ENCODE measurements around the gene ZCCHC2. TPM values are rescaled to one million over a fixed set of nuclear protein-coding genes. Genes with fewer than 3 reads are reported as not detected.

Gene ZCCHC2
- total RNA-seq, 1 experiment from 2014 or later, result 7.8 TPM

DNA sequence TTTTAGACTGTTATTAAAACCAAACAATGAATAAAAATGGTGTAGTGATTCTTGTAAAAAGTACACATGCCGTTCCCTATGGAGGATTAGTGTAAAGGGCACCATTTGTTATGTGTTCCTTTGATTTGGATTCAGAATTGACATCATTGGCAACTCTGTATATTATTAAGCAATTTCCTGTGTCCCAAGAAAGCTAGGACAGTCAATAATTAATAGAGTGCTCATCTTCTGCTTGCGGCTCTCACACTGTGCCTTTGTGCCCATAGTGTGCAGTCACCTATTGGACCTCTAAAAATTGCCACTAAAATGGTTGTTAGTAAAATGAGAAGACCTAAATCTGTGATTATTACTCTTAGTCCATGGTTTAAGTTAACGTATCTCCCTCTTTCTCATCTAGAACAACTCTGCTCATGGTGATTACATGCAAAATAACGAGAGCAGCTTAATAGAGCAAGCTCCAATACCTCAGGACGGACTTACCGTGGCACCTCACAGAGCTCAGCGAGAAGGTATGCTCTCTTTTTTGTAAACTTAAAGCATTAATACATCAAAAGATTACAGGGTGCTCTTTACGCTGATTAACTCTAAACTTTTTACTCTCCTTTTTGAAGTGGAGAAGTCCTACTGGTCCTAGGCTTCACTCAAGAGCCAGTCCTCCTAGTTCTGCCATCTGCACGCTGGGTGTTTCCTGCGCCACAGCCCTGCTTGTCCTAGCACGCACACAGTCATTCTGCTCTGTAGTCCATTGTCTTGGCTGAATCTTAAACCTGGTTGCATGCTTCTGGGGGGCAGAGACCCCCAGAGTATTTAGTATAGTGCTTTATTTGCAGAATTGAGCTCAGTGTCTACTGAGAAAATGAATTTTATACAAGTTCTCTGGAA lies 16.7 kb downstream of the ZCCHC2 start:
- Histone ChIP-seq H3K27me3 (ENCODE audit: control insufficient read depth, insufficient read depth, low read length) (no peaks in the 10 kb centered on the region), H3K4me3 (ENCODE audit: insufficient read depth, low read depth, low read length) (no peak overlapping the region), H3K36me3 (replicated peaks; ENCODE audit: control insufficient read depth, insufficient read depth, low read length) (no peaks in the 10 kb centered on the region; the same call in none of the 2 replicates)
- DNase-seq, result no peak

DNA sequence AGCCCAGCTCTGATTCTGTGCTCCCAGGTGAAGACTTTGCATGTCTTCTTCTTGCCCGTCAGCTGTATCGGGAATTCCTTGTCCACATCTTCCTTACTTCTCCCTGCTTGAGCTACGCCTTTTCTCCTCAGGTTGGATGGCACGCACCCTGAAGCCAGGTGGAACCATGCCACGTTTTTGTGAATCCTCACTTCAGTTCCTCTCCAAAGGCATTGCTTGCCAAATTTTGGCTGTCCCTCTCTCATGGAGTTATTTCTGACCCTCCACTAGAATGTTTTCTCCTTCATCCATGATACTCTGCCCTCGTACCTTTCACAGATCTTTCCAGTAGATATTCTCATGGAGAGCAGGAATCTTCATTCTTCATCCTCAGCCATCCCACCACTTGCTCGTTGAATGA lies 20.2 kb downstream of the ZCCHC2 start:
- Histone ChIP-seq H3K4me3 (ENCODE audit: insufficient read depth, low read depth, low read length) (no peak overlapping the region), H3K36me3 (replicated peaks; ENCODE audit: control insufficient read depth, insufficient read depth, low read length) (peaks cover 2% of the 10 kb centered on the region), H3K27me3 (ENCODE audit: control insufficient read depth, insufficient read depth, low read length) (no peaks in the 10 kb centered on the region)
- DNase-seq, result no peak

DNA sequence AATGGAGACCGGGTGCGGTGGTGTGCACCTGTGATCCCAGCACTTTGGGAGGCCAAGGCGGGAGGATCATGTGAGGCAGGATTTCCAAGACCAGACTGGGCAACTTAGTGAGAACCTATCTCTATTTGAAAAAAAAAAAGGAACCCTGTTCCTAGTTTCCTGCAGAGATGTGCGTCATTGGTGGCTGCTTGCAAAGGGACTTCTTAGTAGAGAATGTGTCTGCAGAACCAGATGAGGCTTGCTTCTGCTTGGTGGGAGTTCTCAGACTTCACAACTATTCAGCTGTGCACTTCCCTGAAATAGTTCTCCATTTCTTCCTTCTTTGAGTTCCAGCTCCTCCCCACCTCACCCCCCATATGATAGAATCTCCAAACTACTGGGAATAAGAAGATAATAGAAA lies 22.3 kb downstream of the ZCCHC2 start:
- Histone ChIP-seq H3K4me3 (ENCODE audit: insufficient read depth, low read depth, low read length) (no peak overlapping the region), H3K27me3 (ENCODE audit: control insufficient read depth, insufficient read depth, low read length) (no peaks in the 10 kb centered on the region), H3K36me3 (replicated peaks; ENCODE audit: control insufficient read depth, insufficient read depth, low read length) (peaks cover 2% of the 10 kb centered on the region)
- DNase-seq, result no peak

DNA sequence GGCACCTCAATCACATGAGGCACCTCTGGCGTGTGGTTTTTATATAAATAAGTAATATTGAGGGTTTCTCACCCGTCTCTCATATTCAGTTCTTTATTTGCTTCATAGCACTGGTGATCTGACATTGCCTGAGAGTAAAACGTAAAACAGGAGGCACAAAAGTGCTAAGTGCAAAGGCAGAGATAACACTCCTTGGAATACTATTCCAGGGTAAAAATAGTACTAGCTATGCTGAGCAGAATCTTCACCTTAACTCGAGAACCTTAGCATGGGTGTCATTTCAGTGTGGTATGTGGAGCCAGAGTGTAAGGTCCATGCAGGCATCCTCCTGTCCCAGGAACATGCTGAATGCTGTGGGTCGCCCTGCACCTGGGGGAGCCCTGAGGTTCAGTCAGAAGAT lies 26.9 kb downstream of the ZCCHC2 start:
- Histone ChIP-seq H3K27me3 (ENCODE audit: control insufficient read depth, insufficient read depth, low read length) (no peaks in the 10 kb centered on the region), H3K36me3 (replicated peaks; ENCODE audit: control insufficient read depth, insufficient read depth, low read length) (peaks cover 2% of the 10 kb centered on the region), H3K4me3 (ENCODE audit: insufficient read depth, low read depth, low read length) (no peak overlapping the region)
- no peak for DNase-seq

DNA sequence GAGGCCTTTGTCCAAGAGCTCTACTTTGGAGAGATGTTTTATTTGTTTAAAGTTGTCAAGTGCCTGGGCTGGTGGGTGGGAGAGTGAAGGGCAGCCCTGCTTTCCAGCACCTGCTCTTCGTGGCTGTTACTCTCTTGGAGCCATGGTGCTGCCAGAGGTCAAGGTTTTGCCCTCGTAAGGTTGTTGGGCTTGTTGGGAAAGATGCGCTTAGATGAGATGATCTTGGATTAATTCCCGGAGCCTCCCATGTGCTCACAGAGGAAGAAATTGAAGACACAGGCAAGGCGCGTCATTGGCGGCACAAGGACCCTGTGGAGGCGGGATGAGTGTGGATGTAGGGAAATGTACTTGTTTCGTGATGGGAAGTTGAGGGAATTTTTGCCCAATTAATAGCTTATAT lies 27.9 kb downstream of the ZCCHC2 start:
- H3K36me3 ChIP-seq (replicated peaks; ENCODE audit: control insufficient read depth, insufficient read depth, low read length), result no peaks in the 10 kb centered on the region
- no peak for DNase-seq
- no peaks in the 10 kb centered on the region for H3K27me3 ChIP-seq (ENCODE audit: control insufficient read depth, insufficient read depth, low read length)
- no peak overlapping the region for H3K4me3 ChIP-seq (ENCODE audit: insufficient read depth, low read depth, low read length)

DNA sequence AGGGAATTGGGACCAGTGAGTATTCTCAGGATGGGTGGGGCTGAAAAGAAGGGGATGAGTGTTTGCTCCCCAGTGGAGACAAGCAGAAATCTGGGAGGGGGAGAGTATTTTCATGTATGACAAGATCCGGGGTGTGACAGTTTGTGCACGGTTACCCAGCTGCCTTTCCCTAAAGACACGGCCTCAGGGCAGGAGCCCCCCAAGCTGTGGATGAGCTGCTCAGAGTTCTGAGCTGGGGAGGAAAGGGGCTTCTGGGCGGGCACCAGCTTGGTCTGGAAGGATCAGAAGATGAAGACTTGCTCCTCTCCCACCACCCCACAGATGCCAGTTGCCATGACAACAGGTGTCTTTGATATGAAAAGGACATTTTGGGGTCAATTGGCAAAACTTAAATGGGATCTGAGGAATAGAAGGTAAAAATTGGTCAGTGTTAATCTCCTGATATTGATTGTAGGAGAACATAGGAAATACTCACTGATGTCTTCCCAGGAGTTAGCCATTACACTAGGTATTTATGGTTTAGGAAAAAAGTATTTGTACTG lies 29.2 kb downstream of the ZCCHC2 start:
- no peak for DNase-seq
- Histone ChIP-seq H3K36me3 (replicated peaks; ENCODE audit: control insufficient read depth, insufficient read depth, low read length) (peaks cover 1% of the 10 kb centered on the region; the same call in 1 of the 2 replicates), H3K27me3 (ENCODE audit: control insufficient read depth, insufficient read depth, low read length) (no peaks in the 10 kb centered on the region), H3K4me3 (ENCODE audit: insufficient read depth, low read depth, low read length) (no peak overlapping the region)

DNA sequence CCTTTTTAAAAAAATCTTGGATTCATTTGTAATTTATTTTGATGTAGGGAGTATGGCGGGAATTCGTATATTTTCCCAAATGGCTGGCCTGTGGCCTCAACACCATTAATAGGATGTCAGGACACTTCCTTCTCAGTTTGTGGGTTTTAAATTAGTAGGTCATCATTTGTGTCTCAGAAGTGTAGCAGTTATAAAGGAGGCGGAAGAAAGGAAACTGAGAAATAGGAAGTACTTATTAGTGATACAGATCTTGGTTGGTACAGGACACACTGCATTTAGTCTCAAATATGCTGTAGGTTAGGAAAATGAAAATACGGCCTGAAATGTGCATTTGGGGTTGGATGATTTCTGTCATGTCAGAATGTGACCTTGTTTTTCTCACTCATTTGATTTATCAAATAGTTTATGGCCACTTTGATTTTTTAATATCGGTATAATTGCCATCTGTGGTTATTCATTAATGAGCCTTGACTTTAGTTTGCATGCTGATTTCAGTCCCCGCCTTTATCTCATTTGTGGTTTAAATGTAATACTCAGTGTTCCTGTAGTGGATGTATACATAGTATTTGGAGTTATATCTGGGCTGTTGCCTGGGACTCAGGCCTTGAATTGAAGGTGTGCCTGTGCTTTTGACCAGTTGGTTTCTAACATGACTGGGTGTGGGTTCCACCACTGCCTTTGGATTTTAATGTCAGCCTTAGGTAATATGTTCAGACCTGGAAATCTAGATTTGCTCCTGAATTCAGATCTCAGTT lies 31.4 kb downstream of the ZCCHC2 start:
- Histone ChIP-seq H3K36me3 (replicated peaks; ENCODE audit: control insufficient read depth, insufficient read depth, low read length) (peaks cover 1% of the 10 kb centered on the region), H3K4me3 (ENCODE audit: insufficient read depth, low read depth, low read length) (no peak overlapping the region), H3K27me3 (ENCODE audit: control insufficient read depth, insufficient read depth, low read length) (no peaks in the 10 kb centered on the region)
- DNase-seq, result no peak

DNA sequence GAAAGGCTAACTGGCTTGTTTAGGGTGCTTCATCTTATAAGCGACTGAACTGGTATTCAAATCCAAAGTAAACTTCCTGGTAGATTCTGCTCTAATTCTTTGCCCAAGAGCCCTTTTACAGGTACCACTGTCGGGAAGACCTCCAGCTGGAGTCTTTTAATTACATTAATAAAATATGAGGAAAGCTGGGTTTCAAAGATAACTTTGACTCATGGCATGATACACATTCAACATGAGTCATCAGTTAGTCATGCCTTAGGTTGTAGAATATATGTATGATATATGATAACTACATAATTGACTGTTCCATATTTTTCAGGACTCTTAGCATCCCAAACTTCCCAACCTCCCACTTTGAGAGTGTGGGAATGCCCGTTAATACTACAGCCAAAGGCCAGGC lies 32.3 kb downstream of the ZCCHC2 start:
- H3K36me3 ChIP-seq (replicated peaks; ENCODE audit: control insufficient read depth, insufficient read depth, low read length), result peaks cover 1% of the 10 kb centered on the region
- H3K4me3 ChIP-seq (ENCODE audit: insufficient read depth, low read depth, low read length), result no peak overlapping the region
- no peaks in the 10 kb centered on the region for H3K27me3 ChIP-seq (ENCODE audit: control insufficient read depth, insufficient read depth, low read length)
- no peak for DNase-seq

DNA sequence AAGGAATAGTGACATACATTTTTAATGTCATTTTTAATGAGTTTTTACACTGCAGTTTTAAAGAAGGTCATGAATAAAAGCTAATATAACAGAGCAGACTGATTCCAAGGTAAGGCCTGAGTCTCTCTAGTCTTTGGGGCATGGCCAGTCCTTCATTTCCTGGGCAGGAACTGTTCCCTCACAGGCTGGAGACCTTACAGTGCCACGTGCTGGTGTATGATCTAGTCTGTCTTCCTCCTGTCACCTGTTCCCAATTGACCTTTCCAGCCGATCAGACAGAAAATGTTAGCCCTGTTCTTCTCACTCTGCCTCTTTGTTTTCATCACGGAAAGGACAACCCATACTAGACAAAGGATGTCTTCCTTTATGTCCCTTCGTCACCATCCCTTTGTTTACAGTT lies 33.6 kb downstream of the ZCCHC2 start:
- H3K36me3 ChIP-seq (replicated peaks; ENCODE audit: control insufficient read depth, insufficient read depth, low read length), result peaks cover 1% of the 10 kb centered on the region
- no peak overlapping the region for H3K4me3 ChIP-seq (ENCODE audit: insufficient read depth, low read depth, low read length)
- DNase-seq, result no peak
- H3K27me3 ChIP-seq (ENCODE audit: control insufficient read depth, insufficient read depth, low read length), result no peaks in the 10 kb centered on the region

DNA sequence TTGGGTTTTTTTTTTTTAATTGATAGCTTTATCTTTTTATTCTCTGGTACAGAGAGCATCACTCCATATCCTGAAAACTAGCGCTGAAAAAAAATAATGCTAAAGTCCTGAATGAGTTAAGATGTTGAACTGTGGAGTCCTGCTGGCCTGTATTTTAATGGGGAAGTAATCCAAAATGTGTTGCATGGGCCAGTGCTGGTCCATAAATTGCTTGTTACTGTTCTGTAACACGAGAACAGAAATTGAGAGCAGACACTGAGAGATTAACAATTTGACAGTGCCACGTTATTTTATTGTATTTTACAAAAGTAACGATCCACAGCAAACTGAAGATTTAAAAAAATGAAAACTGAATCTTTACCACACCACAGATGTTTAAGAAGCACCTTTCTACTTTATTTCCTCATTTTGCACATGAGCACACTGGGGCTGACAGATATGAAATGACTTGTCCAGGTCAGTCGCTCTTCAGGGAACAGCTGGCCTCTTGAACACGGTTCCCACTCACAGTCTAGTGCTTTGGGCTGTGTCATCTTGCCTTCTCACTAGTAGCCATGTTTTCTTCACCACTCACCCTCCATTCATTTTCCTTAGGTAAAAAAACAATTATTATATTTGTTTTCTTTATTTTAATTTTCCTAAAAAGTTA lies 35.3 kb downstream of the ZCCHC2 start:
- no peak overlapping the region for H3K4me3 ChIP-seq (ENCODE audit: insufficient read depth, low read depth, low read length)
- DNase-seq, result no peak
- no peaks in the 10 kb centered on the region for H3K27me3 ChIP-seq (ENCODE audit: control insufficient read depth, insufficient read depth, low read length)
- H3K36me3 ChIP-seq (replicated peaks; ENCODE audit: control insufficient read depth, insufficient read depth, low read length), result peaks cover 1% of the 10 kb centered on the region

DNA sequence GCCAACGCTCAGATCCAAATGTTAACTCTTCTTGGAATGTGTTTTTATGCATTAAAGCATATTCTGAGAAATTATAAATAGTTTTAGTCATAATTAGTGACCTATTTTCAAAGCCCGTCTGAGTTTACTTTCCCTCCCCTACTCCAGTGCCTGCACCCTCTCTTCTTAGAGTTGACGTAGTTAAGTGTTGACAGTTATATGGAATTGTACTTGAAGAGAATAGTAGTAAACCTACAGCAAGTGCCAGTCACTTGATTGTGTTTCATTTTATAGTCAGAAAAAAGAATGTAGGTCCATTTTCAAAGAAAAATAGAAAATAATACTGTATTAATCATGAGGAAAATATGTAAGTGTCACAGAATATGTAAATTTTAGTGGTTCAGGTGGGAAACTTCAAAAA lies 41.2 kb downstream of the ZCCHC2 start:
- DNase-seq, result no peak
- Histone ChIP-seq H3K4me3 (ENCODE audit: insufficient read depth, low read depth, low read length) (no peak overlapping the region), H3K27me3 (ENCODE audit: control insufficient read depth, insufficient read depth, low read length) (no peaks in the 10 kb centered on the region), H3K36me3 (replicated peaks; ENCODE audit: control insufficient read depth, insufficient read depth, low read length) (no peaks in the 10 kb centered on the region; the same call in 1 of the 2 replicates)

DNA sequence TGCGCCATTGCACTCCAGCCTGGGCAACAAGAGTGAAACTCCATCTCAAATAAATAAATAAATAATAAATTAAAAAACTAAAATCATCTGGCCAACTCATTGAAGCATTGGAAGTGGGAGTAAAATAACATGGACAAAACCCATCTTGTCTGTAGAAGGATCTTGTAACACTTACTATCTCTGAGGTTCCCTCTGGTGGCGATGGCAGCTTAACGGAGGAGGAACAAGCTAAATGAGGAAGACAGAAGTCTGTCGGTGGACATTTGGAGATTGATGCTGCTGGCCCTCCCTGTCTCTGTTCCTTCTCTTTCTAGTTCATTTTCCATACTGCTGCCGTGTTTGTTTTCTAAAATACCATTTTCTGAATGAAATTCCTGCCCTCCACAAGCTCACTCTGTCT lies 43.4 kb downstream of the ZCCHC2 start:
- no peak overlapping the region for H3K4me3 ChIP-seq (ENCODE audit: insufficient read depth, low read depth, low read length)
- DNase-seq, result peak; percentile 58
- H3K27me3 ChIP-seq (ENCODE audit: control insufficient read depth, insufficient read depth, low read length), result no peaks in the 10 kb centered on the region
- H3K36me3 ChIP-seq (replicated peaks; ENCODE audit: control insufficient read depth, insufficient read depth, low read length), result no peaks in the 10 kb centered on the region; the same call in 1 of the 2 replicates

DNA sequence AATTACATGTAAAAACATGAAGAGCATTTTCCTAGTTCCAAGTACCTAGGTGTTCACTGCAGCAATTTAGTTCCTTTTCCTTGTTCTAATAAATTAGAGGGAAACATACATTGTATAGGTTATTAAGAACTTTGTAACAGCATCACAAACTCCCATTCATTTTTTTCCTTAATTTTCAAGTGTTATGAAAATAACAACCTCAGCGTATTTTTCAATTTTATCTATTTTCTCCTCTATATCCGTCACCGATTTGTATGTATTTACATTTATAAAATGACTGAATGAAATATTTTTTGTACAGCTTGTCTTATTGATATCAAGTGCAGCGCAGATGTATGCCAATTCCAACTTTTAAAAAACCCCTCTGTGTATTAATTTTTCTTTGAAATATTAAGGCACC lies 44.0 kb downstream of the ZCCHC2 start:
- no peak overlapping the region for H3K4me3 ChIP-seq (ENCODE audit: insufficient read depth, low read depth, low read length)
- no peaks in the 10 kb centered on the region for H3K27me3 ChIP-seq (ENCODE audit: control insufficient read depth, insufficient read depth, low read length)
- H3K36me3 ChIP-seq (replicated peaks; ENCODE audit: control insufficient read depth, insufficient read depth, low read length), result no peaks in the 10 kb centered on the region; the same call in 1 of the 2 replicates
- DNase-seq, result no peak

DNA sequence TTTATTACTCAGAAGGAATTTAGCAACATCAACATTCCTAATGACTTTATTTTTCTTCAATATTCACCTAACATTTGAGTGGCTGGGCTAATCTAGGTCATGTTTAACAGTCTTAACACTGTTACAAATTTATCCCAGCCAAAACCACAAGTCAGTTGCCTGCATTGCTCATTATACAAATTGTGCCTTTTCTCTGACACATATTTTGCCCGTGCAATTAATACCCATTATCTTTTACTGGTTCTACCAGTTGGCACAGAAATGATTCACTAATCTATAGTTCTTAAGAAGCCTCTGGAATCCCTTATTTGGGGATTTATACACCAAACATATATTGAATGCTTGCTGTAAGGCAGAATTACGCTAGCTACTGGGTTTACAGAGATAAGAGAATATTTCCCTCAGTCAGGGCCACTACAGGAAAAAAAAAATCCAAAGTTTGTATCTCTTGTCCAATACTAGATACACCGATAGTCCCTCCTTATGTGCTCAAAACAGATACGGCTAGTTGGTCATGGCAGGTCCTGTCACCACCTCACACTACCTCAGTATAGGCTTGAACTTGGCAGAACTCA lies 46.3 kb downstream of the ZCCHC2 start:
- DNase-seq, result no peak
- Histone ChIP-seq H3K36me3 (replicated peaks; ENCODE audit: control insufficient read depth, insufficient read depth, low read length) (no peaks in the 10 kb centered on the region; the same call in none of the 2 replicates), H3K27me3 (ENCODE audit: control insufficient read depth, insufficient read depth, low read length) (no peaks in the 10 kb centered on the region), H3K4me3 (ENCODE audit: insufficient read depth, low read depth, low read length) (no peak overlapping the region)
